ENCODE results near the gene FSTL4.

The FSTL4 gene

GRCh38 chr5:133361922-133362321 lies 250.4 kb downstream of the FSTL4 start:
- DNase-seq, result no peak

- DNase-seq, result no peak
Measured at GRCh38 chr5:133360693-133361472, 251.5 kb downstream of the FSTL4 start.

DNA sequence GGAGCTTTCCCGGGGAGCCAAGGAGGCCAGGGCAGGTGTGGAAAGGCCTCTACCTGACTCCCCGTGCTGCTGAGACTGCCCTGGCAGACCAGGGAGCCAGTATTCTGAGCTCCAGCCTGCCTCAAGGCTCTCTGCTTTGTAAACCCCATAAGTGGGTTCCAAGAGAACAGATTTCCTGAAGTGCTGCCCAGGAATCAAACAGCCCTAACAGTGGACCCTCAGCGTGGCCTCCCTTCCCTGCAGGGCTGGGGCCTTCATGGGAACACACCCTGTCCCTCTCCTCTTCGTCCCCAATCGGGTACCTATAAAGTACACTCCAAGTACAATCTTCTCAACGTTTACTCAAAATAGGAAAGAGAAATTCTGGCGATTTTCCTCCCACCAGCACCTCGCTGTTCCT lies 252.5 kb downstream of the FSTL4 start:
- no peak for DNase-seq

GRCh38 chr5:133358271-133358670 lies 254.1 kb downstream of the FSTL4 start:
- no peak for DNase-seq

DNA sequence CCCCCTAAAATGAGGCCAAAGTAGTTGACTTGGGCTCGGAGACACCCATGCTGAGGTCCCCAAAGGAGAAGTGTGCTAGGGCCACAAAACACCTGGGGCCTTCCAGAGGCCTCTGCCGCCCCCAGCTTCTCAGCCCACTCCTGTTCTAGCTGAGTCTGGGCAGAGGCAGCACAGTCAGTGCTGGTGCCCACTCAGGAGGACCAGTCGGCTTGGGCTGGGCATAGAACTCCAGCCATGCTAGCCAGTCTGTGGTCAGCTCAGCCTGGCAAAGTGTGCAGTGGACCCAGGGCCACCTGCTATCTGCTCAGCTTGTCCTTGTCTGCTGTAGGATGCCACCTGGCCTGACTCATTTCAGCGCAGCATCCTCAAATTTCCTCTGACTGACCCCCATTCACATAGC lies 254.6 kb downstream of the FSTL4 start:
- no peak for DNase-seq

DNA sequence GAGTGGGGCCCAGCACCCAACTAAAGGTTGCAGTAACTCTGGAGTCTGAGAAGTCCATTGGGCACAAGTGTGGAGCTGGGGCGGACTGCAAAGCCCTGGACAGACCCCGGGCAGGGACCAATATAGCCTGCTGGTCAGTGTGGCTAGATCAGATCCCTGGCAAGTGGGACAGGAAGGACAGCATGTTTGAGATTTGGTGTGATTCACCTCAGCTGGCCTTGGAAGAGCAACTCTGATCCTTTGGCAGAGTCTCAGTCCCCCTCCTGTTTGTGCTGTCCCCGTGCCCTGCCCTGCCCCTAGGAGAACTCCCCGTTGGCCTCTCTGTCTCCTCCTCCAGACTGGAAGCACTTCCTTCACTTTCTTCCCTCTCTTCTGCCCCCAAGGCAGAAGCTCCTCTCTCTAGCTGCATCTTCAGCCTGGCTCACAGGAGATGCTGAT lies 255.3 kb downstream of the FSTL4 start:
- DNase-seq, result no peak

DNA sequence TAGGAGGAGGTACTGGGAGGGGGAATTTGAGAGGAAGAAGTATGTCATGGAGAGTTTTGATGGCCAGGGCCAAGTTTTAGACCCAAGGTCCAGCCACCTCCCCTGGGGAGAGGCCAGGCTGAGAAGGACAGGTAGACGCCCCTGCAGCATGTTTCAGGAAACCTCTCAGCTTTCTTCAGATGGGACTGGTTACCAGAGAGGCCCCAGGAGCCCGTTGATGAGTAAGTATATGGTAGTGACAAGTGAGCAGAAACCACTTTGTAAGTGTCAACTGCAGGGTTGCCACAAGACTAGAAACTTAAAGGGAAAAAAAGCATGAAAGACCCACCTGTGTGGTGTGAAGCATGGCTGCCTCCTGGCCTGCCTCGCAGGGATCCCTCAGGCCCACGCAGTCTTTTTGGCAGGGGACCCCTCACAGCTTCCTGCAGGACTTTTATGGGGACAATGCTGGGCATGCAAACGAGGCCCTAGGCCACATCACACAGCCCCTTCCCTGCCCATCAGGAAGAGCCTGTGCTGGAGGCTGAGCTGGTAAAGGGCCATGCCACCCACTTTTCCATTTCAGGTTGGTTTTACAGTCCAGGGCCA lies 255.9 kb downstream of the FSTL4 start:
- no peak for DNase-seq

DNA sequence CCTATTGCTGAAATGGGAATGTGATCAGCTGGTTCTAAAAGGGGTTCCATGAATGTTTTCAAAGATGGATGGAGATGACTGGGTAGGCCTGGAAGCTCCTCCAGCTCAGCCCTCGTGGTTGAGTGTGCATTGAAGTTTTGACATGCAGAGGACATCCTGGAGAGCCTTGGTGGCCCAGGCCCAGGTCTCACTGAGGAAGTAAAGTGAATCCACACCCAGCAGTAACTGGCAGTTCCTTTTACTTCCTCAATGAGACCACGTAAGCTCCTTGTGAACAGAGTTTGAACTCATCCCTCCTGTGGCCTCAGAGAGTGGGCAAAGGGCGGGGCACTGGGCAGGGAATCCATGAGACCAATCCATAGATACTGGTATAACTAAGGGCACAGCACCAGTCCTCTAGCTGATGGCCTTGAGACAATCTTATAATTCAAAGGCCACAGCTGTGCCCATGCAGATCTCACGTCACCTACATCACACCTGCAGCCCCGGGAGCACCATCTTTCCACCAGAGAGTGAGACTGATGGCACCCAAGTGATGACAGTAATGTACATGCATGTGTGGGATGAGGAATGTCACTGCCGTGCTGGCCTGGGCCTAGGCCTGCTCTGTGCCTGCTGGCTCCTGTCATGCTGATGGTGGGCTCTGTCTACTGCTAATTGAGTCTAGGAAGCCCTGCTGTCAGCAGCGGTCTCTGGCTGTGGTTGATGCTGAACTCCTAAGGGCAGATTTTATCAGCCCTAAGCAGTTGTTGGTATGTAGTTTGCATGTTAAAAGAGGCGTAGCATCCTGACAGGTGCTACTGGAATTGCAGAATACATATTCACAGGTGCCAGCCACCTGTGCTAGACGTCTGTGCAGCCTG lies 257.8 kb downstream of the FSTL4 start:
- no peak for DNase-seq

GRCh38 chr5:133353741-133354140 lies 258.6 kb downstream of the FSTL4 start:
- no peak for DNase-seq

- DNase-seq, result no peak
Measured at GRCh38 chr5:133348406-133348805, 263.9 kb downstream of the FSTL4 start.

DNA sequence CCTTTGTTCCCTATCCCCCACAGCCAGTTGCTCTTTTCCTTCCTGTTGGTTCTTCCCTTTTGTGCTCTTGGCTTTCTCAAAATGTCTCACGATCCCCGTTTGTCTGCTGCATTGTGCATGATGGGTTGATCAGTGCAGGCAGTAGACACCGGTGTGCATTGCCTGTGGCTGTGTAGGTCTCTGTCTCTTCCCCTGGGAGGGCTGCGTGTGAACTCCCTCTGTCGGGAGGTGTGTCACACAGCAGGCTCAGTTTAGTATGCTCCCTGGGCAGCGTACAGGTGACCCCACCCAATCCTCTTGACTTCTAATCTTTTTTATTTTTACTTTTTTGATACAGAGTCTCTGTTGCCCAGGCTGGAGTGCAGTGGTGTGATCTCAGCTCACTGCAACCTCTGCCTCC lies 265.3 kb downstream of the FSTL4 start:
- DNase-seq, result no peak

- DNase-seq, result no peak
Measured at GRCh38 chr5:133344266-133344665, 268.1 kb downstream of the FSTL4 start.

GRCh38 chr5:133343196-133343595 lies 269.1 kb downstream of the FSTL4 start:
- DNase-seq, result no peak

GRCh38 chr5:133341915-133342710 lies 270.2 kb downstream of the FSTL4 start:
- DNase-seq, result no peak

DNA sequence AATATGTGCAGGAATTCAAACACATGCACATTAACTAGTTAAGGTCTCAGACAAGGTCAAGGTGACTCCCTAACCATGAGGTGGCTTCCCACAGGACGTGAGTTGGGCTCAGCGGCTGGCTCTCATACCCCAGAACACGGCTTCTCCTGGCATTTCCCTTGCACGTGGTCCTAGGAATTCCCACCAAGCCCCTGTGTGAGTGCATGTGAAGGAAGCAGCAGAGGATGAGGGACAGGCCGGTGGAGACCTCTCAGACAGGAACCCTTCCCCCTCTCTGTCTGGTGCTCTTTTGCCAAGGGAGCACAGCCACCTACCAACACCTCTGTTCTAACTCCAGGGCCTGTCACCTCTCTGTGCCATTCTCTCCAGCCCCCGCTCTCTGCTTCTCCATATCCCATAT lies 271.0 kb downstream of the FSTL4 start:
- DNase-seq, result no peak

- DNase-seq, result no peak
Measured at GRCh38 chr5:133340822-133341221, 271.5 kb downstream of the FSTL4 start.

GRCh38 chr5:133340002-133340755 lies 272.2 kb downstream of the FSTL4 start:
- no peak for DNase-seq

DNA sequence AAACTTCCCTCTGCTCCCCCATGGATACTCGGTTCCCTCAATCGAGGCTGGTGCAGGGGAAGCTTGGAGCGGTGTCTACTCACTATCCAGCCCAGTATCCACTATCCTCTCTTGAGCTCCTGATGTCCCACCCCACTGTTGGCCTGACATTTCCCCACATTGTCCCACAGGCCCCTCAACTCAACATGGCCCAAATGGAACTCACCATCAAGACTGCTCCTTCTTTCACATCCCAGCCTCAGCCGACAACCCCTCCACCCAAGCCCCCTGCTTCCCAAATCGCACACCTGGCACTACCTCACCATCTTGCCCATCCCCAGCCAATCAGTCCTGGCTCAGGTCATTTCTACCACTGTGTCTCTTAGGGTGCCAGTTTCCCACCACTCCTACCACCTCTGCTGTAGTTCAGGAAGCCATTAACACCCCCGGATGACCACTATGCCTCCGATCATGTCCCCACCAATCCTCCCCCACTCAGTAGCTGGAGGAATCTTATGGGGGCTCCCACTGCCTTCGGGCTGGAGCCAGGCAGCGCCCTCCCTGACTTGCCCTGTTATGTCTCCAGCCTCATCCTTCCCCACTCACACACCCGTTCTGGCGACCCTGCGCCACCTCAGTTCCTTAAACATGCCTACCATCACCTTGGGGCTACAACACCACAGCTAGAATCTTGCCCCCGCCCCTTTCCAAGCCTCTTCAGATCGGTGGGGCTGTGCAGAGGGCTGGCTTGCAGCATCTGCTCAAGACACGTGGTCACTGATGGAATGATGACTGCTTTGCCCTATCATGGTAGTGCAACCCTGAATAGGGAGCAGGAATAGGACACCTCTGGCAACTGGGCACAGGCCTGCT lies 273.6 kb downstream of the FSTL4 start:
- DNase-seq, result no peak

- DNase-seq, result no peak
Measured at GRCh38 chr5:133337795-133338445, 274.4 kb downstream of the FSTL4 start.

- DNase-seq, result no peak
Measured at GRCh38 chr5:133336969-133337410, 275.4 kb downstream of the FSTL4 start.

Measured in NCI-H2171 (cell line).